Prostate gland (tissue), 2 donors: Measurements from ENCODE around the gene MAN2B1.

Source experiments
- CTCF ChIP-seq, 4 experiments: fragments of 200-600 bp in 2 of 4; fragments of 450-650 bp in 2 of 4; sonication (generic) in 2 of 4; IDR thresholded peaks; 1 replicate in 3 of 4; 2 replicates in 1 of 4; pipeline ENCODE4 v1.5.1; 2016 to 2019; ENCODE audit warnings: antibody characterized with exemption in 4 of 4, mild to moderate bottlenecking in 2 of 4, moderate library complexity in 2 of 4
- POLR2A ChIP-seq: fragments of 450-650 bp; IDR thresholded peaks from one replicate; pipeline ENCODE4 v1.6.1; 2016; ENCODE audit warnings: antibody characterized with exemption, mild to moderate bottlenecking
- POLR2AphosphoS5 ChIP-seq: sonication (generic); formaldehyde crosslinking; IDR thresholded peaks from one replicate; pipeline ENCODE4 v1.6.1; 2017; ENCODE audit warnings: antibody characterized with exemption

GRCh38 chr19:12685831-12686230 lies 19.3 kb upstream of the MAN2B1 start:
- TF ChIP-seq POLR2A = no peak
- TF ChIP-seq CTCF (IDR thresholded peaks at IDR 0.05) = no peak
- TF ChIP-seq POLR2AphosphoS5 = no peak
